ENCODE data around the gene BAZ2B.

- TF ChIP-seq CTCF (IDR thresholded peaks at IDR 0.05) (no peak), POLR2AphosphoS5 (IDR thresholded peaks at IDR 0.05) (no peak), POLR2A (IDR thresholded peaks at IDR 0.05) (no peak)
Observed at GRCh38 chr2:159606287-159606686, 10.1 kb downstream of the BAZ2B start.
